GM23248 (cell line): ENCODE results near the gene UBASH3A. TPM values are rescaled to one million over a fixed set of nuclear protein-coding genes. Genes with fewer than 3 reads are reported as not detected.

Experiments used
- DNase-seq: peaks from one replicate; pipeline ENCODE4 v3.0.0-alpha.2; 2015
- H2AFZ ChIP-seq: fragments of 200-600 bp; sonication (generic); 2 replicates; pipeline ENCODE4 v1.6.1; 2016; ENCODE audit warnings: antibody characterized with exemption
- H3F3A ChIP-seq: fragments of 200-600 bp; sonication (generic); 2 replicates; pipeline ENCODE4 v1.6.1; 2016; ENCODE audit warnings: mild to moderate bottlenecking, antibody characterized with exemption, mixed run types; ENCODE audit not compliant: insufficient read depth
- H3K27ac ChIP-seq: fragments of 200-600 bp; sonication (generic); 2 replicates; pipeline ENCODE4 v1.5.1; 2016; ENCODE audit warnings: mild to moderate bottlenecking
- H3K27me3 ChIP-seq: fragments of 200-600 bp; sonication (generic); replicated peaks from 2 replicates; pipeline ENCODE4 v1.6.1; 2016; ENCODE audit warnings: mild to moderate bottlenecking; ENCODE audit not compliant: insufficient read depth
- H3K36me3 ChIP-seq: fragments of 200-600 bp; sonication (generic); 2 replicates; pipeline ENCODE4 v1.6.1; 2016; ENCODE audit warnings: low read depth, mild to moderate bottlenecking
- H3K4me1 ChIP-seq: fragments of 200-600 bp; sonication (generic); 2 replicates; pipeline ENCODE4 v1.6.1; 2016; ENCODE audit warnings: mild to moderate bottlenecking; ENCODE audit not compliant: insufficient read depth
- H3K4me2 ChIP-seq: fragments of 200-600 bp; sonication (generic); one replicate; pipeline ENCODE4 v1.6.1; 2016; ENCODE audit warnings: mild to moderate bottlenecking; ENCODE audit not compliant: unreplicated experiment
- H3K4me3 ChIP-seq: fragments of 200-600 bp; sonication (generic); 2 replicates; pipeline ENCODE4 v1.5.1; 2016; ENCODE audit warnings: mild to moderate bottlenecking
- H3K79me2 ChIP-seq: fragments of 200-600 bp; sonication (generic); 2 replicates; pipeline ENCODE4 v1.6.1; 2016; ENCODE audit warnings: mild to moderate bottlenecking; ENCODE audit not compliant: insufficient read depth
- H3K9ac ChIP-seq: fragments of 200-600 bp; sonication (generic); 2 replicates; pipeline ENCODE4 v1.6.1; 2016; ENCODE audit warnings: mild to moderate bottlenecking
- H3K9me2 ChIP-seq: fragments of 200-600 bp; sonication (generic); 2 replicates; pipeline ENCODE4 v1.6.1; 2016; ENCODE audit warnings: mixed run types, mild to moderate bottlenecking, moderate library complexity; ENCODE audit not compliant: insufficient read depth
- H3K9me3 ChIP-seq: fragments of 200-600 bp; sonication (generic); one replicate; pipeline ENCODE4 v1.6.1; 2017; ENCODE audit warnings: low read depth
- H4K20me1 ChIP-seq: fragments of 200-600 bp; sonication (generic); 2 replicates; pipeline ENCODE4 v1.6.0; 2016; ENCODE audit not compliant: insufficient read depth
- EZH2 ChIP-seq: fragments of 200-600 bp; sonication (generic); IDR thresholded peaks from 2 replicates; pipeline ENCODE4 v1.6.1; 2018; ENCODE audit warnings: antibody characterized with exemption, mild to moderate bottlenecking; ENCODE audit not compliant: insufficient read depth, poor library complexity, severe bottlenecking
- EZH2phosphoT487 ChIP-seq: fragments of 200-600 bp; sonication (generic); IDR thresholded peaks from 2 replicates; pipeline ENCODE4 v1.6.1; 2018; ENCODE audit warnings: antibody characterized with exemption, moderate library complexity, mild to moderate bottlenecking, low read depth; ENCODE audit not compliant: insufficient read depth
- WGBS, 2 experiments: methylation state at CpG; one replicate each; pipeline ENCODE4 v1.1.6; 2015 to 2017; ENCODE audit warnings: low lambda C conversion rate in 2 of 2, low coverage in 1 of 2; ENCODE audit errors: missing lambda C conversion rate in 2 of 2; 5-methylcytosine and 5-hydroxymethylcytosine counted together
- in situ Hi-C: fragments of 300-500 bp; cut with MboI; formaldehyde crosslinking; loops from 2 replicates; pipeline ENCODE4 v1.15.0; 2020
- polyA plus RNA-seq: library from polyadenylated mRNA; unstranded; fragments of >200 nt; fragmentation: Nextera tagmentation; extraction: Ambion mirVana; gene quantifications from 2 replicates; pipeline ENCODE4 v1.2.1, GENCODE V29; 2016
- total RNA-seq: library from RNA; depleted of rRNA; stranded (reverse); fragments of >200 nt; shearing (Covaris generic); gene quantifications from 2 replicates; pipeline ENCODE4 v1.2.3, GENCODE V29; 2014

UBASH3A gene
- total and polyA plus RNA-seq, 2 experiments from 2014 or later: not detected

GRCh38 chr21:42423197-42423675, 19.5 kb downstream of the UBASH3A start:
- no peak overlapping the region for H2AFZ ChIP-seq
- no peak for DNase-seq
- H3K4me1 ChIP-seq: no peaks in the 10 kb centered on the region
- no peaks in the 10 kb centered on the region for H3F3A ChIP-seq
- TF ChIP-seq EZH2phosphoT487 (no peak), EZH2 (no peak)
- H3K9ac ChIP-seq: no peak overlapping the region
- no peaks in the 10 kb centered on the region for H4K20me1 ChIP-seq
- no peak overlapping the region for H3K4me3 ChIP-seq
- no peaks in the 10 kb centered on the region for H3K9me3 ChIP-seq
- no peak overlapping the region for H3K27ac ChIP-seq
- in situ Hi-C loops: no loop called here
- 33 to 39% methylated on average over 10 of the region's 10 CpGs for WGBS, 2 experiments
- peaks cover 3% of the 10 kb centered on the region; the same call in 1 of the 2 replicates for H3K27me3 ChIP-seq
- no peak overlapping the region for H3K4me2 ChIP-seq
- no peaks in the 10 kb centered on the region for H3K9me2 ChIP-seq
- no peaks in the 10 kb centered on the region for H3K79me2 ChIP-seq
- no peaks in the 10 kb centered on the region for H3K36me3 ChIP-seq

GRCh38 chr21:42423685-42424084, 20.0 kb downstream of the UBASH3A start:
- in situ Hi-C loops: no loop called here
- peaks cover 3% of the 10 kb centered on the region; the same call in 1 of the 2 replicates for H3K27me3 ChIP-seq
- TF ChIP-seq EZH2 (no peak), EZH2phosphoT487 (no peak)
- no peak overlapping the region for H3K9ac ChIP-seq
- H3K4me2 ChIP-seq: no peak overlapping the region
- H3K27ac ChIP-seq: no peak overlapping the region
- no peaks in the 10 kb centered on the region for H3K4me1 ChIP-seq
- 22 to 24% methylated on average over 2 of the region's 2 CpGs for WGBS, 2 experiments
- H3F3A ChIP-seq: no peaks in the 10 kb centered on the region
- no peaks in the 10 kb centered on the region for H3K9me2 ChIP-seq
- H3K4me3 ChIP-seq: no peak overlapping the region
- no peak overlapping the region for H2AFZ ChIP-seq
- H3K79me2 ChIP-seq: no peaks in the 10 kb centered on the region
- no peaks in the 10 kb centered on the region for H3K9me3 ChIP-seq
- no peak for DNase-seq
- no peaks in the 10 kb centered on the region for H4K20me1 ChIP-seq
- H3K36me3 ChIP-seq: no peaks in the 10 kb centered on the region

- H3K4me1 ChIP-seq: no peaks in the 10 kb centered on the region
- no peaks in the 10 kb centered on the region for H4K20me1 ChIP-seq
- H2AFZ ChIP-seq: no peak overlapping the region
- no peaks in the 10 kb centered on the region for H3K79me2 ChIP-seq
- no peak overlapping the region for H3K4me3 ChIP-seq
- H3K27ac ChIP-seq: no peak overlapping the region
- no peaks in the 10 kb centered on the region for H3F3A ChIP-seq
- no peak overlapping the region for H3K9ac ChIP-seq
- no peak for TF ChIP-seq EZH2phosphoT487
- no peak for TF ChIP-seq EZH2
- WGBS, 2 experiments: 22 to 35% methylated on average over 12 of the region's 12 CpGs
- in situ Hi-C loops: no loop called here
- no peak for DNase-seq
- no peaks in the 10 kb centered on the region for H3K9me3 ChIP-seq
- H3K4me2 ChIP-seq: no peak overlapping the region
- H3K9me2 ChIP-seq: no peaks in the 10 kb centered on the region
- H3K27me3 ChIP-seq: no peaks in the 10 kb centered on the region; the same call in 1 of the 2 replicates
- no peaks in the 10 kb centered on the region for H3K36me3 ChIP-seq
Measured at GRCh38 chr21:42424914-42425541, 21.3 kb downstream of the UBASH3A start.

GRCh38 chr21:42425591-42425990, 21.9 kb downstream of the UBASH3A start:
- Histone ChIP-seq H3K79me2 (no peaks in the 10 kb centered on the region), H3K9me3 (no peaks in the 10 kb centered on the region), H2AFZ (no peak overlapping the region), H3K27me3 (no peaks in the 10 kb centered on the region; the same call in 1 of the 2 replicates), H3K4me2 (no peak overlapping the region), H3K9me2 (no peaks in the 10 kb centered on the region), H3K4me3 (no peak overlapping the region), H3F3A (no peaks in the 10 kb centered on the region), H3K27ac (no peak overlapping the region), H4K20me1 (no peaks in the 10 kb centered on the region), H3K36me3 (no peaks in the 10 kb centered on the region), H3K4me1 (no peaks in the 10 kb centered on the region), H3K9ac (no peak overlapping the region)
- in situ Hi-C loops: no loop called here
- no peak for TF ChIP-seq EZH2
- 33 to 35% methylated on average over 4 of the region's 4 CpGs for WGBS, 2 experiments
- no peak for DNase-seq

- no peaks in the 10 kb centered on the region for H4K20me1 ChIP-seq
- H3K9me2 ChIP-seq: no peaks in the 10 kb centered on the region
- H3K9ac ChIP-seq: no peak overlapping the region
- H3K36me3 ChIP-seq: no peaks in the 10 kb centered on the region
- H3F3A ChIP-seq: no peaks in the 10 kb centered on the region
- in situ Hi-C loops: no loop called here
- no peaks in the 10 kb centered on the region for H3K9me3 ChIP-seq
- 14 to 21% methylated on average over 7 of the region's 7 CpGs for WGBS, 2 experiments
- no peak overlapping the region for H3K4me2 ChIP-seq
- H3K27ac ChIP-seq: no peak overlapping the region
- no peak for DNase-seq
- H3K79me2 ChIP-seq: no peaks in the 10 kb centered on the region
- no peak overlapping the region for H3K4me3 ChIP-seq
- no peaks in the 10 kb centered on the region for H3K4me1 ChIP-seq
- H2AFZ ChIP-seq: no peak overlapping the region
- no peaks in the 10 kb centered on the region for H3K27me3 ChIP-seq
- TF ChIP-seq EZH2 (no peak), EZH2phosphoT487 (no peak)
Measured at GRCh38 chr21:42426424-42426823, 22.7 kb downstream of the UBASH3A start.
